GM06990 (cell line): ENCODE results near the gene GALNT9.

Experiments used
- DNase-seq: peaks from one replicate; pipeline ENCODE4 v3.0.0-alpha.2; 2011; ENCODE audit not compliant: insufficient read length; ENCODE audit errors: extremely low read depth
- H3K27me3 ChIP-seq: replicated peaks from 2 replicates; pipeline ENCODE4 v1.6.0; 2011; ENCODE audit warnings: low read length; ENCODE audit not compliant: control insufficient read depth, insufficient read depth
- H3K36me3 ChIP-seq: 2 replicates; pipeline ENCODE4 v1.5.1; 2011; ENCODE audit warnings: low read length; ENCODE audit not compliant: control insufficient read depth, insufficient read depth
- H3K4me3 ChIP-seq: replicated peaks from 2 replicates; pipeline ENCODE4 v1.5.1; 2011; ENCODE audit warnings: low read depth, mild to moderate bottlenecking, control low read depth, low read length
- TF ChIP-seq, protein P1 (sequence below): IDR thresholded peaks from 2 replicates; pipeline ENCODE4 v1.5.1; 2011; ENCODE audit warnings: low read length, control low read depth, mild to moderate bottlenecking, inconsistent platforms; ENCODE audit not compliant: insufficient read depth, poor library complexity, severe bottlenecking

Gene GALNT9

GRCh38 chr12:132338781-132339180 is 9.4 kb upstream of the GALNT9 start:
- no peak for DNase-seq
- Histone ChIP-seq H3K36me3 (no peaks in the 10 kb centered on the region), H3K4me3 (no peak overlapping the region), H3K27me3 (no peaks in the 10 kb centered on the region)
- TF ChIP-seq, protein P1, sequence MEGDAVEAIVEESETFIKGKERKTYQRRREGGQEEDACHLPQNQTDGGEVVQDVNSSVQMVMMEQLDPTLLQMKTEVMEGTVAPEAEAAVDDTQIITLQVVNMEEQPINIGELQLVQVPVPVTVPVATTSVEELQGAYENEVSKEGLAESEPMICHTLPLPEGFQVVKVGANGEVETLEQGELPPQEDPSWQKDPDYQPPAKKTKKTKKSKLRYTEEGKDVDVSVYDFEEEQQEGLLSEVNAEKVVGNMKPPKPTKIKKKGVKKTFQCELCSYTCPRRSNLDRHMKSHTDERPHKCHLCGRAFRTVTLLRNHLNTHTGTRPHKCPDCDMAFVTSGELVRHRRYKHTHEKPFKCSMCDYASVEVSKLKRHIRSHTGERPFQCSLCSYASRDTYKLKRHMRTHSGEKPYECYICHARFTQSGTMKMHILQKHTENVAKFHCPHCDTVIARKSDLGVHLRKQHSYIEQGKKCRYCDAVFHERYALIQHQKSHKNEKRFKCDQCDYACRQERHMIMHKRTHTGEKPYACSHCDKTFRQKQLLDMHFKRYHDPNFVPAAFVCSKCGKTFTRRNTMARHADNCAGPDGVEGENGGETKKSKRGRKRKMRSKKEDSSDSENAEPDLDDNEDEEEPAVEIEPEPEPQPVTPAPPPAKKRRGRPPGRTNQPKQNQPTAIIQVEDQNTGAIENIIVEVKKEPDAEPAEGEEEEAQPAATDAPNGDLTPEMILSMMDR, result no peak

DNA sequence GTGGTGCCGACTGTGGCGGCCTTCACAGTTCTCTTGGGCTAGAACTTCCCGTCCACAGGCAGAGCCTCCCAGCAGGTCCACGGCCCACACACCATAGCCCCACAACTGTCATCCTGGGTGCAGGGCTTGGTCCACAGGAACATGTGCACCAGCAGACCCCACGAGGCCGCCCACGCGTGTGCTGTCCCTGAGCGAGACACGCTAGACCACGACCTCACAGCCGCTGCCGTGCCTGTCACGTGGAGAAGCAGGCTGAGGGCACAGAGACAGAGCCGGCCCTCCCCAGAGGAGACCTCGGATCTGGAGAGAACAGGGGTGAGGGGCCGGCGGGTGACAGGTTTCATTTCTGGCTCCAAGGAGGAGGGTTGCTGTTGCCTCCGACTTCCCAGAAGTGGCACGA is 8.9 kb upstream of the GALNT9 start:
- Histone ChIP-seq H3K27me3 (no peaks in the 10 kb centered on the region), H3K36me3 (no peaks in the 10 kb centered on the region), H3K4me3 (no peak overlapping the region)
- DNase-seq, result no peak
- TF ChIP-seq, protein P1, result no peak

- TF ChIP-seq, protein P1, result no peak
- H3K27me3 ChIP-seq, result no peaks in the 10 kb centered on the region
- H3K4me3 ChIP-seq, result no peak overlapping the region
- H3K36me3 ChIP-seq, result no peaks in the 10 kb centered on the region
- DNase-seq, result no peak
These were observed 8.2 kb upstream of the GALNT9 start for GRCh38 chr12:132337557-132337956.

DNA sequence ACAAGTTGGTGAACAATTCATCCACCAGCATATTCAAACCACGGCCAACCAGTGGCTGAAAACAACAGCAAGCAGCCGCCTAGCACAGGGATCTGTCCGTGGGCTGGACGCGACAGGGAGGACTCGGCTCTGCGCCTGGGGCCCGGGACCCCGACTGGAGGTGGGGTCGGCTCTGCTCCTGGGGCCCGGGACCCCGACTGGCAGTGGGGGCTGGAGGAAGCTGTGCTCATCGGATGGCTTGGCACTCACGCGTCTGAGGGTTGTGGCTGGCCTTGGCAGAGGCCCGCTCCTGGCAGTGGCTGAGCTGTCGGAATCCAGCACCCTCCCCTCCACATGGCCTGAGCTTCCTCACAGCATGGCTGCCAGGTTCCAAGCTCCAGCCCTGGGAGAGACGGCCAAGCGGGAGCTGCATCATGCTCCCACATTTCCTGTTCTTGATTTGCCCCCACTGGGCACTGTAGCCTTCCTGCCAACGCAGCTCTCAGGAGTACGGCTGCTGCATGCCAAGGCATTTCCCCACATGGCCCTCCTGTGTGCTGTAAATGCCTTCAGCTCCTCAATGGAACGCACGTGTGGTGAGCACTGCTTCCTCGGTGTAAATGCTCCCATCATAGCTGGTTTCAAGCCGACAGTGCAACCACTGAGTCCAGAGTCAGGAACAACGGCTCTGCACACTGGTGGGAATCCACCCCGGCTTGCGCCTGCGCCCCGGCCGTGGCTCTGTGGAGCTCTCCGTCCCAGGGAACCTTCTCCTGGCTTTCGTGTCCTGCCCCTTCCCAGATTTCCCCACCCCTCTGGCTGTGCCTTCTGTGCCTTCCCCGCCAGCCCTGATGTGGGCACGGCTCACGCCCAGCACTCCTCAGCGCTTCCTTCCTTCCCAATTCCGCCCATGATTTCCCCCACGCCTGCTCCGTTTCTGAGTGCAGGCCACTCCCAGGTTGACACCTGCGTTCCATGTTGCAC is 7.3 kb upstream of the GALNT9 start:
- Histone ChIP-seq H3K4me3 (no peak overlapping the region), H3K27me3 (no peaks in the 10 kb centered on the region), H3K36me3 (no peaks in the 10 kb centered on the region)
- DNase-seq, result no peak
- TF ChIP-seq, protein P1, result no peak

- Histone ChIP-seq H3K4me3 (no peak overlapping the region), H3K27me3 (no peaks in the 10 kb centered on the region), H3K36me3 (no peaks in the 10 kb centered on the region)
- TF ChIP-seq, protein P1, result no peak
- DNase-seq, result no peak
These were observed 5.9 kb upstream of the GALNT9 start for GRCh38 chr12:132335179-132335756.
